COLO668 (cell line): ENCODE data around the gene TTC21A.
"Not testable (repeated sequence)": the region's sequence is repeated elsewhere in the genome, so short reads cannot be mapped to it uniquely, and the experiment has no call there.

Experiments
- DNase-seq: peaks from one replicate; lab custom pipeline; 2025; ENCODE audit not compliant: unreplicated experiment; lab: John Stamatoyannopoulos, UW

TTC21A gene

GRCh38 chr3:39148435-39149058 is 41.1 kb downstream of the TTC21A start:
- no peak for DNase-seq

- no peak for DNase-seq
These were observed 41.6 kb downstream of the TTC21A start for GRCh38 chr3:39149059-39149455.

- no peak for DNase-seq
These were observed 42.1 kb downstream of the TTC21A start for GRCh38 chr3:39149498-39150147.

DNA sequence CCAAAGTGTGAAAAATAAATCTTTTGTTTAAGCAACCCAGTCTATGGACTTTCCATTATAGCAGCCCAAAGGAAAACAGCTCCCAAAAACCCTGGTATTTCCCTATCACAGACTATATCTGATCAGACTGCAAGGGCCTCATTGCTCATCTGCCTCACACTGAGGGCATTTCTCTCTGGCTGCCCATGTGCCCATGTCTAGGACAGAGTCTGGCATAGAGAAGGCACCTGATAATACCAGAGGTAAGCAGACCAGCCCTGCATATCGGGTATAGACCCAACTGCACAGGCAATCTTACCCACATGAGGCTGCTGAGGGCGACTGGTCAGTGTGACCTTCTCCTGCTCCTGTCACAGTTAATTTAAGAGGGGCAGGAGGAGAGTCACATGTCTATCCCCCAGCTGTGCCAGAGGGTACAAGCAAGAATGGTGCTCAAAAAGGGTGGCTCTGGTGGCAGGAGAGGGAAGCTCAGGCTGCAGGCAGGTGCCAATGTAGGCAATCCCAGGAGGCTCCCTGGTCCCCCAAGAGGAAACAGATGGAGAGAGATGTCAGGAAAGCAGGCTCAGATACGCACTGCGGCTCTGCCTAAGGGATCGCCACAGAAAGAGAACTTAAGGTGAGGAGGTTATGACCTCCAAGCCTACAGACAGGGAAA is 42.8 kb downstream of the TTC21A start:
- peak; percentile 4 for DNase-seq

DNA sequence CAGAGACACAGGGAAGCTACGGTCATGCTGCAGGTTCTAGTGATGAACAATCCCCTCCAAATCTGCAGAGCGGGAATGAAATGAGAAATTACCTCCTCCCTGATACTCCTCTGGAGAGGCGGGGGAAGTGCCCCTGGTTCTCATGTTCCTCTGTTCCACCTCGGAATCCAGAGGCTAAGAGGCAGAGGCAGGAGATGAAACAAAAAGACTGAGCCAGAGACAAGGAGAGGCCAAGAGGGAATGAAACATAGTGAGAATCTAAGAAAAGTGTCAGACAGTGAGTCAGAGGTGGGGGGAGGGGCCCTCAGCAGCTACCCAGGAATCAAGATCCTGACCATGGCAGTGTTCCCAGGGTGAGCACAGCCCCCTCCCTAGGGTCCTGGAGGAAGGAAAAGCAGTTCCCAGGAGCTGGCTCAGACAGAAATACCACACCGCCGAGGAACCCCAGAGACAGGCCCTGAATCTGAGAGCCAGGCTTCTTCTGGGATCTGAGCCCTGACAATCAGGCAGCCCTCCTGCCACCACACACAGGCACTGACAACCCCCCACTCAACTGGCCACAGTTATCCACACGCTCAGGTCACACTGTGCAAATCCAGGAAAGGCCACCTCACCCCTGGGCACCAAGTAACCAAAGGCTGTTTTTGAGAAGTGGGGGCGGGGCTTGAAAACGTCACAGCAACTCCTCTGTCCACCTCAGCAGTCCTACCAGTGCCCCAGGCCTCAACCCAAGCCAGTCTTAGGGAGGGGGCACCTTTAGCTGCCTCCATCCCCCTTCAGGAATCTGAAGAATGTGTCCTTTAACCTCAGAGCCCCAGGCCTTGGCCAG is 43.5 kb downstream of the TTC21A start:
- DNase-seq: peak; percentile 11

DNA sequence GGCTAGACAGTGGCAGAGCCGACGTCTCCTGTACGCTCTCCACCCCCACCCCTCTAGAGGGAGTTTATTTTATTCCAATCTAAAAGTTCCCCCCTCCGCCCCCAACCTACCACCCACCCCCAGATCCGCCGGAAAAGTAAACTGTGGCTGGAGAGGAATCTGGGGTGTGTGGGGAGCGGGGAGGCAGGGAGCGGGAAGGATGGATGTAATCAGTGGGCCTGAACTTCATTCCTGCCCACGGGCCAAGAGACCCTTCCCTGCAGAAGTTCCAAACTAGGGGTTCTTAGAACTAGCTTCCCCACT is 46.4 kb downstream of the TTC21A start:
- no peak for DNase-seq

DNA sequence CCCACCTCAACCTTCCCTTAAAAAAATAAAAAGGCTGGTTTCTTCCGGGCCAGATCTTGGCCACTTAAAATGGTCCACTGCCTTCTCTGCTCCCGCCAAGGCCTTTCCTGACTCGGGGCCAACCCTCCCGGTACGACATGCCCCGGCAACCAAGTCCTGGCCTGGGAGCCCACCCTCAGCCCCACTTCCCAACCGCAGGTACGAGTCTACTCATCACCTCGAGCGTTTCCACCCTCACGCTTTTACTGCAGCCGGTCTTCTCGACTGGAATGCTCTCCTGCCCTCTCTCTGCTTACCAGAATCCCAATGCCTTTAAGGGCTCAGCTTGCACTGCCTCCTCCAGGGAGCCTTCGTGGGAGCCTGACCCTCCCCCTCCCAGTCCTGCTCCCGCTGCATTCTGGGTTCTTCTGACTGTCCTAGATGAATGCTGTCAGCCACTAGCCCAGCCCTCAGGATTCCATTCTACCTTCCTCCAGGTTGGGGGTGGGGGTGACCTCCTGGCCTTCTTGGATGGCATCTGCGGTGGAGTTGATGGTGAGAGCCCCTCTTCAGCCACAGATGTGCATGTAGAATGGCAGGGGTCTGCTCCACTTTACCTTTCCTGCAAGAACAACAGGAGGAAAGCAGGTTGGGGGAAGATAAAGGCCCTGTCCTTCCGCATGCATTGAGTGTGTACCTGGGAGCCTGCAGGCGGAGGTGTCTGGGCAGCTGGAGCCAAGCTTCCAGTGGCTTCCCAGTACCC is 47.0 kb downstream of the TTC21A start:
- no peak for DNase-seq

DNA sequence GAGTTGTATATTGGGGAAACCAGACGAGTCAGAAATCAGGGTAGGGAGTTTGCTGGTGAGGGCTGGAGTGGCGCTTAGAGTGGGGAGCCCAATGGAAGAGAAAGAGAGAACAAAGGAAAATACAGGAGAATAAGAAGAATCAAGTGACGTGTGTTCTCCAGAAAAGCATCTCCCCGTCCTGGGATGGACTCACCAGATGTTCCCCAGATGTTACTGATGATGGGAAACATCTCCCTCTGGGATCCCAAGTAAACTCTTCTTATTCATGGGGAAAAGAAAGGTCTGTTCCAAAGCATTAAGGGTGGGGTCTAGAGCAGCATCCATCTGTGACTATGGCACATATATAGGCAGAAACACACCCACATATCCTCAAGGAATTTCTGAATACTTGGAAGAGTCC is 48.9 kb downstream of the TTC21A start:
- DNase-seq: no peak

DNA sequence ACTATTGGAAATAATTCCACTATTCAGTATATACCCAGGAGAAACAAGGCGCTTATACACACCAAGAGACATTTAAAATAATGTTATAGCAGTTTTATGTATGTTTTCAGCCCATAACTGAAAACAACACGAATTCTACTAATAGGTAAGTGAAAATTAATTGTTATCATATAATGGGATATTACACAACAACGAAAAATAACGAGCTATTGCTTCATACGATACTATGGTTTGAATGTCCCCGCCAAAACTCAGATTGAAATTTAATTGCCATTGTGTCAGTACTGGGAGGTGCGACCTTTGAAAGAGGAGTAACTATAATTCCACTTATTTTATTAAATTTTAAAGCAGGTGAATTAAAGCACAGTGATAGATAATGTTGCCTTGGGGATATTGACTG is 49.9 kb downstream of the TTC21A start:
- no peak for DNase-seq

DNA sequence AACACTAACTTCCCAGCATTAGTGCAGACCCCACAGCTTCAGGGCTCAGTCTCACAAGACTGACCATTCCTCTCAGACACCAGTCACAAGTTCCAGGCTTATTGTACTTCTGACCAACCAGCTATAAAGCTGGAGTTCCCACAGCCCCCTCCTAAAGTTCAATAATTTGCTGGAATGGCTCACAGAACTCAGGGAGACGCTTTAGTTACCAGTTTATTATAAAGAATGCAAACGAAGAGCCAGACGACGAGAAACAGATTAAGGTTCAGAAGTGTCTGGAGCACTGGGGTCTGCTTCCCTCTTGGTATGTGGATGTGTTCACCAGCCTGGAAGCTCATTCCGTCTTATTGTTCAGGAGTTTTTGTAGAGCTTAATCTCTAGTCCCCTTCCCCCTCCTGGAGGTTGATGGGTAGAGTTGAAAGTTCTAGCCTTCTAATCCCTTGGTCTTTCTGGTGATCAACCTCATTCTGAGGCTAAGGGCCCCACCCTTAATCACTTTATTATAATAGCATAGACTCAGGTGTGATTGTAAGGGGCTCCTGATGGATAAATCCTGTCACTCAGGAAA is 50.8 kb downstream of the TTC21A start:
- no peak for DNase-seq

- DNase-seq: no peak
These were observed 56.9 kb downstream of the TTC21A start for GRCh38 chr3:39164414-39164813.

DNA sequence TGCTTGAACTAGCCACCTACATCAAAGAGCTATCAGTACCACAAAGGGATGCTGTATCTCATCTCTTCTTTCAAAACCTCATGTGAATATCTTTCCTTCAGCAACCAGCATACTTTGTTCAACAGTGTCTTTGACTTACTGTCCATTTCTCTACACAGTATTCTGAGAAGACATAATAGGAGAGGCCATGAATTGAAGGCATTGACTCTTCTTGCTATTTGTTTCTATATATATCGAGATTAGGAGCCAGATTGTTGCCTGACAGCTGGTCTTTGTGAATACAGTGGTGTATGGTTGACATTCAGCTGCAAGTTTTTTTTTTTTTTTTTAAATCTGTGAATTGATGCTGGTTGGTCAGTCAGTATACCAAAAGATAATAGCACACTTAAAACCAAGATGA is 58.0 kb downstream of the TTC21A start:
- DNase-seq: no peak

DNA sequence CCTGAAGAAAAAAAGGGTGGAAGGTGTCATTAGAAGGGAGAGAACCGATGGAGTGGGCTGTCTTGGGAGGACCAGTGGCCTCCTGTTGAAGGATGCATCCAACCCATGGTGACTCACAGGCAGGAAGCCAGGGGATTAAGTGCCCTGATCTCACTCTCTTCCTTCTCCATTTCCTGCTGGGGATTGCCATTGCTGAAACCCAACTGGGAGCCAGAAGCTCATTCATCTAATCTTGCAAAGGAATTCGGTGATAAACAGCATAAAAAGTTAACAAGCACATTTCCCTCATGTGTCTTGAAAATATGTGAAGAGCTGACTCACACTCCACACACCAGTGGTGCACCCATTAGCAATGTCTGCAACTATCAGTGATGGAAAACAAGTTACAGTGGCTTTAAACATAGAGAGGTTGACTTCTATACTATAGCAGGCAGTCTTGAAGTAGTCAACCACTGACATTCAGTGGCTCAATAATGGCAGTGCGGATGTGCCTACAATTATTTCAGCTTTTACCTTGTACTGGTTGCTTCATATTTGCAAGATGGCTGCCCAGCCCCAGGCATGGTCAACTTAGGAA is 58.7 kb downstream of the TTC21A start:
- DNase-seq: no peak

GRCh38 chr3:39166932-39167532 is 59.6 kb downstream of the TTC21A start:
- DNase-seq: no peak

DNA sequence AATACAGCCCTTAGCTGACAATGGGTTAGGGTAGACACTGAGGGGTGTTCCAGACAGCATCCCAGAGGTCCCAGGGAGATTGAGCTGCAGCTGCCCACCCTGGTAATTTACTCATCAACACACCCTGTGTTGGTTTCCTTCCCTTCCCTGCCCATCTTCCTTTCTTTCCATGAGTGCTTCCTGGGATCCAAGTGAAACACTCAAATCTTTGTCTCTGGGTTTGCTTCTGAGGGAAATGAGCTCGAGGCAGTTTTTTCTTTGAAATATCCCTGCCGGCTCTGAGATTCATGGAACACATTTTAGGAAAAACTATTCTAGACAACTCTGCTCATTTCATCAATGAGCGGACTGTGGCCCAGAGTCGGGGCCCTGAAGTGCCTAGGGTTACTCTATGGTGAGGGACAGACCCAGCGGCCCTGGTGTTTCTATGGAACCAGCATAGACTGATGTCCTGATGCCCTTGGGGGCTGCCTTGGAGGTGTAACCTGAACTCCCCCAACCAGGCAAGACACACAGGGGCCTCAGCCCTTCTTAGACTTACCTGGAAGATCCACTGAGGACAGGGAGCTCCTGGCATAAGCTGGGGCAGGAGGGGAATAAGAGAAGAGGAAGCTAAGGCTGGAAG is 60.8 kb downstream of the TTC21A start:
- DNase-seq: no peak

DNA sequence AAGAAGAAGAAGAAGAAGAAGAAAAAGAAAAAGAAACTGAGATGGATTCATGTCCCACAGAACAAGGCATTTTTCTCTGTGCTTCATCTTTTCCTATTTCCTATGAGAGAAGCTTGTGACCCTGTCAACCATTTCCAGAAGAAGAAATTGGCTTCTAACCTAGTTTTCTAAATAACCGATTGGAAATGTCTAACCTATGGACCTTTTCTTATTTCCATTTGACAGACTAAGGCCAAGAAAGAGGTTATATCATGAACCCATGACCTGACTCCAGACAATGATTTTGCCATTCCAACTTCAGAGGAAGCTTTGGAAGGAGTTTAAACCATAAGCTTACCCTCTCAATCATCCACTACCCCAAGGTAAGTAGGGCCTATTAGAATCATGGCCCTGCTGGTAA is 62.2 kb downstream of the TTC21A start:
- no peak for DNase-seq

DNA sequence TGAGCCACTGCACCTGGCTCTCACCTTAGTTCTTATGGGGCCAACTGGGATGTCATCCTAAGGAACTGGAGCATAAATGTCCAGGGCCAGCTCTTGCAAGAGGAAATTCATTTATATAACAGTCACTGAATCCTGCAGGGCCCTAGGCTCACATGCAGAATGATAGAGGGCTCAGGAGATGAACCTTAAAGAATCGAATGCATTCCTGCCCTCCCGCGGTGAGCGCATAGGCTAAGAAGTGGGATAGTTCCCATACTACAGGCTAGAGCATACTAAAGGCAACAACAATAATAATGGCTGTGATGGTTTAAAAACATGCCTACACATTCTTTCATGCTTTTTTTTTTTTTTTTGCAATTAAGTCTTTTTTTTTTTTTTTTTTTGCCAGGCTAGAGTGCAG is 63.0 kb downstream of the TTC21A start:
- no peak for DNase-seq

DNA sequence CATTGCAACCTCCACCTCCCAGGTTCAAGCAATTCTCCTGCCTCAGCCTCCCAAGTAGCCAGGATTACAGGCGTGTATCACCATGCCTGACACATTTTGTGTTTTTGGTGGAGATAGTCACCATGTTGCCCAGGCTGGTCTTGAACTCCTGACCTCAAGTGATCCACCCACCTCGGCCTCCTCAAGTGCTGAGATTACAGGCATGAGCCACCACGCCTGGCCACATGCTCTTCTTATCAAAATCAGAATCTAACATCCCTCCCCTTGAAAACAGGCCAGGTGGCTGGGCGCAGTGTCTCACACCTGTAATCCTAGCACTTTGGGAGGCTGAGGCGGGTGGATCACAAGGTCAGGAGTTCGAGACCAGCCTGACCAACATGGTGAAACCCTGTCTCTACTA is 63.4 kb downstream of the TTC21A start:
- not testable (repeated sequence) for DNase-seq

DNA sequence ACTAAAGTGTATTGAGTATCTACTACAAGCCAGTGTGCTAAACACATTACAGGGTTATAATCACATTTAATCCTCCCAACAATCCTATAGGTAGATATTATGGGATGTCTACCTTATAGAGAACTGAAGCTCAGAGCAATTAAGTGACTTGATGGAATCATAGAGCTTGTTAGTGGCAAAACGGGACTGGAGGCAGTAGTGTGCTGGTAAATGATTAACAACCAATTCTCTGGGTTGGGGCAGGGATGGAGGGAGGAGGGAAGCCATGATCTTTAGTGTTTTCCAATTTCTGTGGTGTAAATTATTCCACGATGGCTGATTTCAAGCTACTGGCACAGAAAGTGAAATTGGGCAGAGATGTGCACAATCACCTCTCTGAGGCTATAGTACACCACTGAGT is 64.4 kb downstream of the TTC21A start:
- DNase-seq: no peak
